Measurements from ENCODE around the gene RAMP3.

Gene RAMP3

DNA sequence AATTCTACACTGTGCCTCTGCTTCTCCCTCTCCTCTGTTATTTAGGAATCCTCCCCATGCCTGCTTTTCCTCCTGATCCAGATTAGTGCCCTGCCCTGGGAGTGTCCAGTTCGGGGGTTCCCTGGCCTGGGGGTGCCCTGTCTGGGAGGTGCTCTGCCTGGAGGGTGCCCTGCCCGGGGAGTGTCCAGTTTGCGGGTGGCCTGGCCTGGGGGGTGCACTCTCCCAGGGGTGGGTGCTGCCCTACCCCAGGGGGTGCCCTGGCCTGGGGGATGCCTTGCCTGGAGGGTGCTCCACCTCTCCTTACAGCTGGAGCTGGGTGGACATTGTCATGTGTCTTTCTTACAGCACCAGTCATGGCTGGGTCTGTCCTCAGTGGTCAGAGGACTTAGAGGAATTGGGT lies 20.2 kb downstream of the RAMP3 start:
- Mint-ChIP-seq H3K9me3 (no peaks in the 10 kb centered on the region), H3K4me1 (no peaks in the 10 kb centered on the region), H3K4me3 (no peak overlapping the region), H3K36me3 (no peaks in the 10 kb centered on the region), H3K27ac (no peak overlapping the region)
- ATAC-seq, result no peak
- DNase-seq (ENCODE audit: low spot score in 2 of 2), result no peak

DNA sequence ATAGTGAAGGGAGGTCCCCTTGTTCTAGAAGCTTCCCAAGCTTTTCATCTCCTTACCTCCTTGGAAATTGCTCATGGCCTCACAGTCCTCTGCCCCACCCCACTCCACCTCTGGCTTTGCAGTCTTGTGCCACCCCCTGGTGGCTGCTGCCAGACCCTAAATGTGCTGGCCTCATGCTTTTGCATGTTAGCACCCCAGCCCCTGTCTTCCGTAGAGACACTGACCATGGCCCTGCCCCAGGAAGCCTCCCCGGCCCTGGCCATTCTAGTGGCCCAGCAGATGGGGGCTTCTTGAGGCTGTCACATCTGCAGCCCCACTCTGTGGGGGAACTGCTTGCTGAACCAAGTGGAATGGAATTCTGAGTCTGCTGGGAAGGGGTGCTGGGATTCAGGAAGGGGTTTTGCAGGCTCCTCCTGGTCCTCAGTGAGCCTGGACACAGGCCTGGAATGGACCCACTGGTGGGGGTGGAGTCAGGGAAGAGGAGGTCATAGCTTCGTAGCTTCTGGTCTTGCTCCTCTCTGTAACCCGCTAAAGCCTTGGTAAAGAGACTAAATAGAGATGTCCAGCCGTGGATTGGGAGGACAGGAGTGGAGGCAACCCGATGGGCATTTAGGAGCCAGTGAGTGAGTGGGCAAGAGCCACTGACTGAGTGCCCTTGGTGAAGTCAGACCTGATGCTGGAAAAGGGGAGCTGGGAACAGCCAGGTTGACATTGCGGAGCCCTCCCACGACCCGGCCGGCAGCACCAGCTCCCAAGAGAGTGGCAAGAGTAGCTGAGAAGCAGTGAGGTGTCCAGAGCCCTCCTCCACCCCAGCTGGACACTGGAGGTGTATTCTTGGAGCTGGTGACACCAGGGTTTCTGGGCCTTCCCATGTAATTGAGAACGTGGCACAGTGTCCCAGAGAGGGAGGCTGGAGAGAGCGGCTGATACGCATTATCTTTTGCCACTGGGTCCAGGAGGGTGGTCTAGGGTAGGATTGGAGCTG lies 20.9 kb downstream of the RAMP3 start:
- Mint-ChIP-seq H3K36me3 (no peaks in the 10 kb centered on the region), H3K4me1 (no peaks in the 10 kb centered on the region), H3K27ac (peak overlapping the region; percentile 67), H3K9me3 (no peaks in the 10 kb centered on the region), H3K4me3 (no peak overlapping the region)
- ATAC-seq (no peak), DNase-seq (ENCODE audit: low spot score in 2 of 2) (no peak)

DNA sequence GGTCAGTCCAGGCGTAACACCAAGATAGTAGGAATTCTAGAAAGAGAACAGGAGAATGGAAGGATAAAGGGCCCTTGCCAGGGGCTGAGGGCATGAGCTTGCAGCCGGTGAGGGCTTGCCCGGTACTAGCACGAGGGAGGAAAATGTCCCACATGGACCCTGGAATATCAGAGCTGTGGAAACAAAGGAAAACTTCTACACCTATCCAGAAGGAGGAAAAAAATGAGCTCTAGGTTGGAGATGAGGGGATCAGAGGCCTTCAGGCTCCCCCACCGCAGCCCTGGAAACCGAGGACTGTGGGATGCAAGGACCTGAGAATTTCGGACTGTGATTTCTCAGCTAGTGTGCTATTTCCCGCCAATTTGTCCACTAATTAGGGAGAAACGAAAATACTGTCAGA lies 22.1 kb downstream of the RAMP3 start:
- Mint-ChIP-seq H3K4me1 (no peaks in the 10 kb centered on the region), H3K27ac (no peak overlapping the region), H3K4me3 (no peak overlapping the region), H3K36me3 (no peaks in the 10 kb centered on the region), H3K9me3 (no peaks in the 10 kb centered on the region)
- DNase-seq (ENCODE audit: low spot score in 2 of 2) (no peak), ATAC-seq (no peak)

DNA sequence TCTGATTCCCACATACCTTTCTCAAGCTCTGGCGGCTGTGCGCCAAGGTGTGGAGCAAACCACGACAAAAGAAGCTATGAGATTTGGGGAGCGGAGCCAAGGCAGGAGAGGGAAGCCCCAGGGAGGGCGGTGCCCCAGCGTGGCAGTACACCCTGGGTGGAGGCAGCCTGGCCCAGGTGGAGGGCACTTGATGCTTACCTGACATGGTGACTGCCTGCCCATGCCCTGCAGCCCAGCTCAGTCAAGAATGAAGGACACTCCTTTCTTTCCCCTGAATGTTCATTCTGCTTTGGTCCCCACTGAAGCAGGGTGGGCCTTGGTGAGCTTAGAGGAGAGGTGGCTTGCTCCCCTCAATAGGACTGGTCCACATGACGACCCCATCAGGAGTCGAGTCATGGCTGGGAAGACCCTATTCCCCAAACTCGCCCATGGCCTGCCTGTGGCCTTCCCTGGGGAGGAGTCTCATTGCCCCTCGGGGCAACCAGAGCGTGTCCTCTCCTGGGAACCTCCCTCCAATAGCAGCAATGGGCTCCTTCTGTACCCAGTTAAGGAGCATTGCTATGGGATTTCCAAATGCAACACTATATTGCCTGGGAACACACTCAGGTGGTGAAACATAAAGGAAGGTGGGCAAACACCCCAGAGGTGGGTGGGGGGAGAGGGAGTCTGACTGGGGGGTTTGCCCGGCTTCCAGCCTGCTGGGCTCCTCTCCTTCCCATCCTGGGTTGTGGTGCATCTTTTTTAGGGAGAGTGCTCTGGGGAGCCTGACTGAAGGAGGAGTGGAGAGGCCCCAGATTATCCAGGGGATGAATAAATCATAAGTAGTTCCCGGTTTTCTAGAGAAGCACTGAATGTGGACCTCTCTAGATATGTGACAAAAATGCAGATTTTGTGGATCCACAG lies 22.7 kb downstream of the RAMP3 start:
- no peaks in the 10 kb centered on the region for H3K4me1 Mint-ChIP-seq
- H3K27ac Mint-ChIP-seq, result no peak overlapping the region
- DNase-seq (ENCODE audit: low spot score in 2 of 2), result no peak
- no peak overlapping the region for H3K4me3 Mint-ChIP-seq
- no peaks in the 10 kb centered on the region for H3K36me3 Mint-ChIP-seq
- H3K9me3 Mint-ChIP-seq, result no peaks in the 10 kb centered on the region
- no peak for ATAC-seq

DNA sequence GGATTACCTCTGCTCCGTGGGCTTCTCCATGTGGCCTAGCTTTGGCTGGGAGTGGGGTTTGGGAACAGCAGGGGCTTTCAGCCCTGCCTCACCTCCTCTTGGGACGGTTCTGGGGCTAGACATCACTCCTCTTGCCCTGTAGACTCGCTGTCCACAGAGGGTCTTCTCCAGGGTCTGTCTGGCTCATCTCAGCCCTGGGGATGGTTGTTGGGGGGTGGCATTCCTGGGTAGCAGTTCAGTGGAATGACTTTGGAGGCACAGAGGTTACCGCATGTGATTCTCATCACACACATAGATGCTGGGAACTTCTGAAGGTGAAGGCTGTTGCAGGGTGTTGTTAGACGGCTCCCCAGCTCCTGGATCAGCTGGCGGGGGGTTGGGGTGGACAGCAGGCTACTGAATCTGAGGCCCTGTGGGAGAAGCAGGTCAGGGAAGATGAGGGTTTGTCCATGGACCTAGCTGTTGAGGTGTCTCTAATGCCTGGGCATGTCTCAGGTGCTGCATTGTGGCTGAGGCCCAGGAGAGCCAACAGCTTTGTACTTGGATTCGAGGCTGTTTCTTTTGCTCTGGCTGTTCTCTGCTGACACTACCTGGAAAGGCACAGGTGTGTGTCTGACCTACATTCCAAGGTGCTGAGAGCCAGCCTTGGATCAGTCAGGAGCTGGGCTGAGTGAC lies 23.8 kb downstream of the RAMP3 start:
- no peaks in the 10 kb centered on the region for H3K36me3 Mint-ChIP-seq
- H3K4me1 Mint-ChIP-seq, result no peaks in the 10 kb centered on the region
- no peaks in the 10 kb centered on the region for H3K9me3 Mint-ChIP-seq
- DNase-seq (ENCODE audit: low spot score in 2 of 2), result no peak
- H3K4me3 Mint-ChIP-seq, result no peak overlapping the region
- no peak for ATAC-seq
- peak overlapping the region; percentile 10 for H3K27ac Mint-ChIP-seq

DNA sequence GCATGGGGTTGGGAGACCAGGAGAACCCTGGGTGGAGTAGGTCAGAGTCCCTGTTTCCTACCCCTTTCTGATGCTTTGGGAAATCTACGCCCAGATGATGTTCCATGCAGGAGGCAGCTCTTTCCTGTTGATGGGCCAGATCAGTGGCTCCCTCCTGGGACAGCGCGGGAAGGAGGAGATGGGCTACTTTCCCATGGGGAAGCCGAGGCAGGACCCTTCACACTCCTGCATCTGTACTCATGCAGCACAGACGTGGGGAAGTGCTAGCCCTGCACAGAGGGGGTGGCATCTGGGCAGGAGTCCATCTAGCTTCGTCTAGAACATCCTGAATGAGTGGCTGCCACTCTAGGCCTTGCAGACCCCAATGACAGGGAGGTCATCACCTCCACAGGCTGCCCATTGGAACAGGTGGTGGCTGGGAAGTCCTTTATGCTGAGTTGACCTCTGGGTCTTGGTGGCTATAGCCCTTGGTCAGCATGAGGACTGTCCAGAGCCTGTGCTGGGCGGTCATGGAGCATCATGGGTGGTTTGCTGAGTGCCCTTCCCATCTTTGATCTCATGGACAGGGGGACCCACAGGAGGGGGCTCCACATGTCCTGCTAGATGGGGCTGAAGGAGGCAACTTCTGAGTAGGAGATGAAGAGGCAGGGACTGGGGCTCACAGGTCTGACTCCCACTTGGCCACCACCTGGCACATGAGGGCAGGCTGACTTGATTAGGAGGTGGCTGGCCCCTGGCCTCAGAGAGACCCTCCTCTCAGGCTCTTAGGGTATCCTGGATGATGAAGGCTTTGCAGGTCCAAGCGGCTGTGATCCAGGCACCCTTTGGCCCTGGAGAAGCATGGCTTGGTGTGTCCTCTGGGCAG lies 24.6 kb downstream of the RAMP3 start:
- Mint-ChIP-seq H3K36me3 (no peaks in the 10 kb centered on the region), H3K4me3 (no peak overlapping the region), H3K9me3 (no peaks in the 10 kb centered on the region), H3K4me1 (no peaks in the 10 kb centered on the region), H3K27ac (peak overlapping the region; percentile 10)
- DNase-seq (ENCODE audit: low spot score in 2 of 2) (no peak), ATAC-seq (no peak)

DNA sequence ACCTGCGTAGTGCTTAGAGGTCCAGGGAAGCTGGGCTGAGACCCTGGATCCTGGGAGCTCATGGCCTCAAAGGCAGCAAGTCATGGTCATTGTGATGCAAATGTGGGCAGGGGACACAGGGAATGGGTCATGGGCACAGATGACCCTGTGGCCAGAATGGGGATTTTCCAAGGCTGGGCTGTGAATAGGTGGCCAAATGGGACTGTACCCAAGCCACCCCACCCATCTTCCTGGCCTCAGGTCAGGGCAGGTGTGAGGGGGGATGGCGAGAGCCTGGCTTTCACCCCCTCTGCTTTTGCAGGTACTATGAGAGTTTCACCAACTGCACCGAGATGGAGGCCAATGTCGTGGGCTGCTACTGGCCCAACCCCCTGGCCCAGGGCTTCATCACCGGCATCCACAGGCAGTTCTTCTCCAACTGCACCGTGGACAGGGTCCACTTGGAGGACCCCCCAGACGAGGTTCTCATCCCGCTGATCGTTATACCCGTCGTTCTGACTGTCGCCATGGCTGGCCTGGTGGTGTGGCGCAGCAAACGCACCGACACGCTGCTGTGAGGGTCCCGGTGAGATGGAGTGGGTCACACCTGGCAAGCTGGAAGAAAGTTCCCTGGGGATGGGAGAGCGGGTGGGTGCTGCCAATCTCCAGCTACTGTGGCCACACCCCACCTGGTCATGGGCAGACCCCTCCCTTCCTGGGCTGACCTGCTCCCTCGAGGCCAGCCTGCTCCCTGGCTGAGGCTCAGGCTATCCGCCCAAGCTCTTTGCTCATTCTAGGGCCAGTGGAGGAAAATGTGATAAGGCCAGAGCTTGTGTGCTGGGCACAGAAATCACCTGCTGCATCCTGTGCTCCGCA lies 25.5 kb downstream of the RAMP3 start:
- Mint-ChIP-seq H3K4me3 (no peak overlapping the region), H3K4me1 (no peaks in the 10 kb centered on the region), H3K36me3 (no peaks in the 10 kb centered on the region), H3K27ac (no peak overlapping the region), H3K9me3 (no peaks in the 10 kb centered on the region)
- ATAC-seq (no peak), DNase-seq (ENCODE audit: low spot score in 2 of 2) (no peak)

DNA sequence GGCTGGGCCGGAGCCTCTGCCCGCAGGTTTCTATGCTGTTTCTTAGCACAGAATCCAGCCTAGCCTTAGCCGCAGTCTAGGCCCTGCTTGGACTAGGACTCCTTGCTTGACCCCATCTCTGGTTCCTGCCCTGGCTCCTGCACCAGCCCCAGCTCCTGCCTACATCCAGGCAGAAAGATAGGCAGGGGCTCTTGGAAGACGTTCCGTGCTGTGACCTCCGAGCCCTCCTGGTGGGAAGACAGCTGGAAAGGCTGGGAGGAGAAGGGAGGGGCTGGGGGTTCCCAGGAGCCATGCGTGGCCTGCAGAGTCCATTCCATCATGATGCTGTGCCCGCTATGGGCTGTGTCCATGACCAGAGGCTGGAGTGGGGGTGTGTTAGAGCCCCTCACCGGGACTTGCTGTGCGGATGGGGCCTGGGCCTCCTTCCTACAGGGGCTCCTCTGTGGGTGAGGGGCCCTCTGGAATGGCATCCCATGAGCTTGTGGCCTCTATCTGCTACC lies 26.2 kb downstream of the RAMP3 start:
- ATAC-seq, result no peak

DNA sequence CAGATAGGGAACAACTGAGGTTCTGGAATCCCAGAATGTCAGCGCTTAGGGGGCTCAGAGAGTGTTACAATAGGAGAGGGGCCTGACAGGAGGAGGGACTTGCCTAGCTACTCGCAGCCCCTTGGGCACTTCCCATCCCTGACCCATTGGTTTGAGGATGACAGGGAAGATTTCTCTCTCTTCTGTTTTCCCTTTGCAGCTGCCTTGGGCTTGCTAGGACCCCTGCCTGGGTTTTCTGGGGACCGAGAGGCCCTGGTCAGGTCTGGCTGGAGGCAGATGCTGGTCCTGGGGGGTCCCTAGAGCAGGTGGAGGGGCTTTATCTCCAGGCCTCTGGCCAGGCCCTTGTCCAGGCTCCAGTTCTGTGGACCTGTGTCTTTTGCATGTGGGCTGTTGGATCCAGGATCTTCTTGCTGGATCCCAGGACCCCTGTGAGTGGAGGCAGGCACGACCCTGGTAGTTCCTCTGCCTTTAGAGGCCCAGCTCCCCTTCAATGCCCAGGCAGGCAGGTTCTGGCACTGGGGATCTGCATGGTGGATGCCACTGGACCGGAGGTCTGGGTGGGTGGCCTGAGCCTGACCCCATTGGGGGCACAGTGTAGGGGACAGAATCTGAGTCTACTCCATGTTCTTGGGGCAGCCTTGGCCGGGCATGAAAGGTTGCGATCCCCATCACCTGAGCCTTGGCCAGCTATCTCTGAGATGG lies 26.9 kb downstream of the RAMP3 start:
- Mint-ChIP-seq H3K27ac (no peak overlapping the region), H3K36me3 (no peaks in the 10 kb centered on the region), H3K4me1 (no peaks in the 10 kb centered on the region), H3K9me3 (no peaks in the 10 kb centered on the region), H3K4me3 (no peak overlapping the region)
- DNase-seq (ENCODE audit: low spot score in 2 of 2), result no peak
- no peak for ATAC-seq

More for the DNA sequence above, 26.2 kb downstream of the RAMP3 start:
- H3K27ac Mint-ChIP-seq, result no peak overlapping the region
- H3K36me3 Mint-ChIP-seq, result no peaks in the 10 kb centered on the region
- no peak for DNase-seq (ENCODE audit: low spot score in 2 of 2)
- no peaks in the 10 kb centered on the region for H3K4me1 Mint-ChIP-seq
- no peaks in the 10 kb centered on the region for H3K9me3 Mint-ChIP-seq
- H3K4me3 Mint-ChIP-seq, result no peak overlapping the region

DNA sequence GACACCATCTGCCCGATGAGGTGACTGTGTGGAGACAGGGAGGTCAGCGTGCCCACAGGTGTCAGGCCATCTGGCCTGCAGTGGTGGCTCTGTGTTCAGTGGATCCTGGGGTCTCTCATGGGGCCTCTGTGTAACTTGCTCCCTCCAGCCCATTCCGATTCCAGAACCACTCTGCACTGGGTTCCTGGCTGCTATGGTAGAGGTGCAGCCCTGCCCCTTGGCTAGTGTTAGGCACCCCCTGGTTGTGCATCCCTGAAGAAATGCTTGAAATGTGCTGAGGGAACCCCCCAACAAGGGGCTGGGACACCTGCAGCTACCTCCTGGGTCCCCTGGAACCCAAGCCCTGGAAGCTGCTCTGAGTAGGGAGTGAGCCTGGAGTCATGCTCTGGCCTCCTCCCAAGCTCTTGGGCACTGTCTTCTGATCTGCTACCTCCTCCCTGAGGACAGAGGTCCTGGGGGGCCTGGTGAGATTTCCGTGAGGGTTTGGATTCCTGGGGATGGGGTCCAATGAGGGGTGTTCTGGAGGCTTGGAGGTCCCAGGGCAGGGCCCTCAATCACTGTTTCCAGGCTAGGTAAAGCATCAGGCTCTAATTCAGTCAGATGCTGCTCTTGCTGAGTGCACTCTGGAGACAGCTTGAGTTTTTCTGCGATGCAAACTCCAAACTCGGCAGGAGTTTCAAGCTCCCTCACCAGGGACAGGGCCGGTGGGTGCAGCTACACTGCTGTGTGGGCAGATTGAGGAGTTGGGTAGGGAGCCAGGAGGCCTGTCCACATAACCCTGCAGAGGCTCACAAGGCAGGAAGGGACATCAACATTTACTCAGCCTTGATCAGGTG lies 27.7 kb downstream of the RAMP3 start:
- DNase-seq (ENCODE audit: low spot score in 2 of 2) (no peak), ATAC-seq (no peak)
- Mint-ChIP-seq H3K9me3 (no peaks in the 10 kb centered on the region), H3K36me3 (no peaks in the 10 kb centered on the region), H3K4me1 (no peaks in the 10 kb centered on the region), H3K4me3 (no peak overlapping the region), H3K27ac (no peak overlapping the region)

DNA sequence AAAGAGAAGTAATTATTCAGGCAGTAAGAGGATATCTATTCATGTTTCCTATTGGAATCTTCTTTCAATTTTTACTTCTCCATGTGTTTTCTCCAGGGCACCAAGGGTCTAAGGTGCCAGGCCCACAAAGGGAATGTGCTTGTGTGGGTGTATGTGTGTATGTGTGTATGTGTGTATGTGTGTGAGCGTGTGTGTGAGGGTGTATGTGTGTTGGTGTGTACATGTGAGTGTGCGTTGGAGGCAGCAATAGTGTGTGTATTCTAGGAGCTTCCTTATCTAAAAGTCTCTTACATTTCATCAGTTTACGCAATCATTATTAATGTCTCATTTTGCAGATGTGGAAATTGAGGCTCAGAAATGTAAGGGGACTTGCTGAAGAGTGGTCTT lies 28.3 kb downstream of the RAMP3 start:
- Mint-ChIP-seq H3K4me3 (no peak overlapping the region), H3K9me3 (no peaks in the 10 kb centered on the region), H3K36me3 (no peaks in the 10 kb centered on the region), H3K27ac (no peak overlapping the region), H3K4me1 (no peaks in the 10 kb centered on the region)
- no peak for DNase-seq (ENCODE audit: low spot score in 2 of 2)
- ATAC-seq, result no peak

DNA sequence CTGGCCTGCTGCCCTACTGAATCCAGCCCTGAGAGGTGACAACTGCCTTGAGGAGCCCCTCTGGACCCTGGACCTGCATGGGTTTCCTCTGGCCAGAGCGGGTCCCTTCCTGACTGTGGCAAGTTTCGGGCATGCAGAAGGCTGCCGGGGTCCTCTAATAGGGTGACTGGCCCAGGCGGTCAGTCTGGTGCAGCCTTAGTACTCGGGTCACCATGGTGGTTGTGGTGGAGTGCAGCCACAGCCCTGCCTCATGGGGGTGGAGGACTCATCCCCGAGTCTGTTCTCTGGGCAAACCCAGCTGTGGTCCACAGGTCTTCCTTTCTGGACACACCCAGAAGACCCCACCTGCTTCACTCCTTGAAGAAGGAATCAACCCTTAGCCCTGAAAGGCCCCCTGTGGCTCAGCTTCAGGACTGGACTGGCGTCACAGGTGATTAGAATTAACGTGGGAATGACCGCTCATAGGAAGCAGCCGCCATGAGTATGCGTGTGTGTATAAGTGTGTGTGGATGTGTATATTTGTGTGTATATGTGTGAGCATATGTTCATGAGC lies 28.7 kb downstream of the RAMP3 start:
- DNase-seq (ENCODE audit: low spot score in 2 of 2) (no peak), ATAC-seq (no peak)
- Mint-ChIP-seq H3K36me3 (no peaks in the 10 kb centered on the region), H3K4me3 (no peak overlapping the region), H3K9me3 (no peaks in the 10 kb centered on the region), H3K27ac (no peak overlapping the region), H3K4me1 (no peaks in the 10 kb centered on the region)
